ENCODE measurements around the gene RFC5. TPM values are rescaled to one million over a fixed set of nuclear protein-coding genes. Genes with fewer than 3 reads are reported as not detected.

The RFC5 gene
- total and polyA plus RNA-seq, 2 of the 8 experiments (the other 6 are each of a cell fraction or from before 2014, with no cell fraction given) = 34.4 to 40.6 TPM

GRCh38 chr12:117970334-117970733 lies 46.2 kb upstream of the RFC5 start:
- Histone ChIP-seq H3K14ac (ENCODE audit: insufficient read length) (no peak overlapping the region), H3K36me3 (ENCODE audit: control insufficient read depth in 2 of 4, insufficient read depth in 4 of 4, low read length in 3 of 4) (no peaks in the 10 kb centered on the region), H2BK20ac (ENCODE audit: low read length) (no peak overlapping the region), H3K18ac (ENCODE audit: extremely low read depth, low read length) (no peak overlapping the region), H4K8ac (ENCODE audit: extremely low read depth, insufficient read depth, low read length) (no peak overlapping the region), H3K4me3 (ENCODE audit: extremely low read depth in 1 of 4, insufficient read depth in 2 of 4, low read depth in 3 of 4, low read length in 4 of 4) (no peak overlapping the region), H3K79me2 (ENCODE audit: control insufficient read depth in 1 of 2, insufficient read depth in 2 of 2, low read length in 2 of 2) (no peaks in the 10 kb centered on the region), H3K4me2 (ENCODE audit: insufficient read depth in 1 of 2, low read depth in 2 of 2, low read length in 2 of 2) (peak overlapping the region in 1 of 2 experiments; percentile 100; a peak in 1 of 4 replicates), H2BK5ac (ENCODE audit: low read depth, low read length) (no peak overlapping the region), H3K27ac (ENCODE audit: low read depth, low read length) (no peak overlapping the region), H3K9ac (replicated peaks in 1 of 4; ENCODE audit: extremely low read depth in 1 of 4, low read depth in 3 of 4, low read length in 3 of 4) (no peak overlapping the region), H3K23me2 (ENCODE audit: low read depth, low read length) (peaks cover 21% of the 10 kb centered on the region), H2BK120ac (replicated peaks; ENCODE audit: low read depth, low read length) (no peak overlapping the region), H3K56ac (replicated peaks; ENCODE audit: insufficient read length, low read depth, low read length) (no peak overlapping the region), H4K91ac (replicated peaks; ENCODE audit: insufficient read length, low read length) (no peak overlapping the region), H4K20me1 (replicated peaks in 1 of 2; ENCODE audit: control insufficient read depth in 1 of 2, insufficient read depth in 2 of 2, low read length in 2 of 2) (no peaks in the 10 kb centered on the region), H3K4ac (replicated peaks; ENCODE audit: insufficient read length, low read depth, low read length) (no peak overlapping the region), H2AFZ (ENCODE audit: low read length) (no peak overlapping the region), H2BK12ac (ENCODE audit: low read depth, low read length) (no peak overlapping the region), H2BK15ac (ENCODE audit: low read length) (no peak overlapping the region), H4K5ac (ENCODE audit: insufficient read length, low read depth, low read length) (no peak overlapping the region), H3K79me1 (ENCODE audit: low read depth, low read length) (no peaks in the 10 kb centered on the region), H3K27me3 (replicated peaks in 1 of 4; ENCODE audit: control insufficient read depth in 3 of 4, extremely low read depth in 1 of 4, insufficient read depth in 3 of 4, low read length in 3 of 4) (peaks cover 0 to 9% (median 1%) of the 10 kb centered on the region in 4 experiments; a peak in 3 of 7 replicates), H3K23ac (ENCODE audit: insufficient read length) (no peak overlapping the region), H3K9me3 (ENCODE audit: insufficient read depth in 2 of 2, low read depth in 1 of 2, low read length in 1 of 2) (peaks cover 6 to 8% of the 10 kb centered on the region in 2 experiments; a peak in 2 of 4 replicates), H2AK5ac (ENCODE audit: low read depth, low read length) (no peak overlapping the region), H3K4me1 (replicated peaks in 1 of 4; ENCODE audit: control insufficient read depth in 3 of 4, insufficient read depth in 4 of 4, low read length in 3 of 4) (peaks cover 2 to 4% (median 3%) of the 10 kb centered on the region in 4 experiments)
- FAIRE-seq (no peak), DNase-seq (ENCODE audit: low read depth in 1 of 2, low spot score in 2 of 2) (no peak)
- POLR2A ChIA-PET (ENCODE audit: partially characterized antibody) = no interaction called here
- CTCF ChIA-PET (ENCODE audit: partially characterized antibody) = interaction anchor here (1.3 to 1.6 kb wide), 2 partner anchors 14 to 113 kb away, joined by 3 to 5 read pairs; no protein-coding TSS in a partner anchor
- 93% methylated on average over 4 of the region's 4 CpGs; no CpG with 5 or more reads in 1 of the 2 experiments for whole genome bisulfite sequencing, 2 experiments (ENCODE audit: extremely low coverage in 1 of 2, insufficient coverage in 1 of 2, insufficient read length in 1 of 2, insufficient replicate concordance in 2 of 2, low coverage in 1 of 2, low lambda C conversion rate in 2 of 2, missing lambda C conversion rate in 1 of 2)
- no peak for TF ChIP-seq EP300 (IDR thresholded peaks at IDR 0.05; ENCODE audit: borderline replicate concordance in 1 of 2, low read depth in 2 of 2, low read length in 2 of 2)
- no peak for TF ChIP-seq PHF8 (conservative IDR thresholded peaks at IDR 0.05; ENCODE audit: low read depth, low read length)
- TF ChIP-seq ZNF274 (IDR thresholded peaks at IDR 0.05; ENCODE audit: borderline replicate concordance, extremely low read depth, low read length) = no peak
- TF ChIP-seq TBP (IDR thresholded peaks at IDR 0.05; ENCODE audit: low read depth, low read length) = no peak
- no peak for TF ChIP-seq BCL11A (IDR thresholded peaks at IDR 0.05; ENCODE audit: low read depth in 2 of 2, low read length in 2 of 2)
- TF ChIP-seq SP1 (IDR thresholded peaks at IDR 0.05; ENCODE audit: low read depth, low read length) = no peak
- no peak for TF ChIP-seq BACH1 (IDR thresholded peaks at IDR 0.05; ENCODE audit: low read length)
- TF ChIP-seq KDM1A (IDR thresholded peaks at IDR 0.05; ENCODE audit: borderline replicate concordance, low read length) = no peak
- no peak for TF ChIP-seq CTBP2 (IDR thresholded peaks at IDR 0.05; ENCODE audit: borderline replicate concordance, insufficient read depth, insufficient read length, low read length)
- TF ChIP-seq MAX (IDR thresholded peaks at IDR 0.05) = no peak
- TF ChIP-seq NANOG (IDR thresholded peaks at IDR 0.05; ENCODE audit: insufficient read depth, low read depth, low read length, poor library complexity, severe bottlenecking) = no peak
- TF ChIP-seq E2F6 (IDR thresholded peaks at IDR 0.05) = no peak
